Keratinocyte (primary cell): ENCODE measurements around the gene KCNQ4.

Experiments used
- CTCF ChIP-seq, 3 experiments: IDR thresholded peaks in 1 of 3; conservative IDR thresholded peaks in 1 of 3; optimal IDR thresholded peaks in 1 of 3; 2 replicates in 2 of 3; 3 replicates in 1 of 3; pipeline versions ENCODE3 to v1.5.1; 2011; ENCODE audit warnings: low read length in 3 of 3, mild to moderate bottlenecking in 3 of 3, moderate library complexity in 2 of 3, control low read depth in 1 of 3, inconsistent platforms in 1 of 3; ENCODE audit not compliant: insufficient read depth in 2 of 3; ENCODE audit errors: extremely low read depth in 1 of 3
- EZH2 ChIP-seq: IDR thresholded peaks from one replicate; pipeline ENCODE4 v1.6.1; 2012; ENCODE audit warnings: inconsistent platforms, mild to moderate bottlenecking, low read length, moderate library complexity

DNA sequence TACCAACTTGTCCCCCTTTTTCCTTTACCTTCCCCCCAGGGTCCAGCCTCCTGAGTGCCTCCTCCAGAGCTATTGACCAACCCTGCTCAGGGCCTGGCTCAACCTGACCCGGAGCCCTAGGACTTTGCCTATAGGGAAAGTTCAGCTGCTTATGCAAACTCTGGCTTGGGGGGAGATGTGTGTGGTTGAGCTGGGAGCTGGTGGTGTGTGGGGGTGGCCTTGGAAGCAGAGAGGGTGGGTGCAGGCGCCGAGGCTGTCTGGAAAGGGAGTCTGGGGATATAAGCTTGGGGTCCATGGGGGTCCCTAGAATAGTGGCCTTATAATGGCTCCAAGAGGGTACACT is 14.1 kb downstream of the KCNQ4 start:
- TF ChIP-seq CTCF (optimal IDR thresholded peaks at IDR 0.05 in 1 of 3, IDR thresholded peaks at IDR 0.05 in 1 of 3, conservative IDR thresholded peaks at IDR 0.05 in 1 of 3; ENCODE audit: extremely low read depth in 1 of 3, insufficient read depth in 2 of 3, low read length in 3 of 3) (no peak), EZH2 (no peak)
